Measurements from ENCODE around the gene CPT1A. TPM values are rescaled to one million over a fixed set of nuclear protein-coding genes. Genes with fewer than 3 reads are reported as not detected.
A peak's percentile ranks its signal among the peaks of the same experiment; 100 is the strongest.

CPT1A gene
- total RNA-seq, 1 donor from 2014 or later: 0.54 TPM

- no peak overlapping the region for H3K27ac Mint-ChIP-seq (ENCODE audit: unreplicated experiment)
These were observed 29.2 kb downstream of the CPT1A start for GRCh38 chr11:68812526-68812925.

GRCh38 chr11:68810164-68810563 lies 31.6 kb downstream of the CPT1A start:
- no peak overlapping the region for H3K4me3 Mint-ChIP-seq
- no peaks in the 10 kb centered on the region for H3K27me3 Mint-ChIP-seq (ENCODE audit: low read depth)
- no peaks in the 10 kb centered on the region for H3K9me3 Mint-ChIP-seq
- no peak overlapping the region for H3K27ac Mint-ChIP-seq (ENCODE audit: unreplicated experiment)
- H3K4me1 Mint-ChIP-seq: peaks cover 3% of the 10 kb centered on the region
- no peak for TF ChIP-seq CTCF (conservative IDR thresholded peaks at IDR 0.05)
- H3K36me3 Mint-ChIP-seq (ENCODE audit: low read depth): no peaks in the 10 kb centered on the region
- no peak for DNase-seq (ENCODE audit: low read depth, low spot score)

More at GRCh38 chr11:68812526-68812925, 29.2 kb downstream of the CPT1A start:
- TF ChIP-seq CTCF (conservative IDR thresholded peaks at IDR 0.05): no peak
- Mint-ChIP-seq H3K4me1 (peaks cover 3% of the 10 kb centered on the region), H3K9me3 (no peaks in the 10 kb centered on the region), H3K36me3 (ENCODE audit: low read depth) (no peaks in the 10 kb centered on the region), H3K27me3 (ENCODE audit: low read depth) (no peaks in the 10 kb centered on the region), H3K4me3 (no peak overlapping the region)
- no peak for DNase-seq (ENCODE audit: low read depth, low spot score)

- Mint-ChIP-seq H3K27me3 (ENCODE audit: low read depth) (no peaks in the 10 kb centered on the region), H3K9me3 (no peaks in the 10 kb centered on the region), H3K36me3 (ENCODE audit: low read depth) (no peaks in the 10 kb centered on the region), H3K27ac (ENCODE audit: unreplicated experiment) (peak overlapping the region; percentile 58), H3K4me1 (peaks cover 3% of the 10 kb centered on the region), H3K4me3 (no peak overlapping the region)
- no peak for DNase-seq (ENCODE audit: low read depth, low spot score)
- TF ChIP-seq CTCF (conservative IDR thresholded peaks at IDR 0.05): no peak
These were observed 32.2 kb downstream of the CPT1A start for GRCh38 chr11:68809506-68809905.

- peaks cover 3% of the 10 kb centered on the region for H3K4me1 Mint-ChIP-seq
- no peak overlapping the region for H3K4me3 Mint-ChIP-seq
- no peak for TF ChIP-seq CTCF (conservative IDR thresholded peaks at IDR 0.05)
- no peak overlapping the region for H3K27ac Mint-ChIP-seq (ENCODE audit: unreplicated experiment)
- no peaks in the 10 kb centered on the region for H3K9me3 Mint-ChIP-seq
- no peaks in the 10 kb centered on the region for H3K27me3 Mint-ChIP-seq (ENCODE audit: low read depth)
- DNase-seq (ENCODE audit: low read depth, low spot score): no peak
- no peaks in the 10 kb centered on the region for H3K36me3 Mint-ChIP-seq (ENCODE audit: low read depth)
These were observed 32.9 kb downstream of the CPT1A start for GRCh38 chr11:68808787-68809186.

- Mint-ChIP-seq H3K27ac (ENCODE audit: unreplicated experiment) (no peak overlapping the region), H3K4me3 (no peak overlapping the region), H3K9me3 (no peaks in the 10 kb centered on the region), H3K27me3 (ENCODE audit: low read depth) (no peaks in the 10 kb centered on the region), H3K4me1 (peaks cover 3% of the 10 kb centered on the region), H3K36me3 (ENCODE audit: low read depth) (no peaks in the 10 kb centered on the region)
- no peak for DNase-seq (ENCODE audit: low read depth, low spot score)
- no peak for TF ChIP-seq CTCF (conservative IDR thresholded peaks at IDR 0.05)
These were observed 34.5 kb downstream of the CPT1A start for GRCh38 chr11:68806931-68807844.

Data from neural crest cell (in vitro differentiated cells).